SK-N-SH treated with all-trans-retinoic acid at 6 μM for 48 hours (cell line): Measurements from ENCODE around the gene TMEM131.

ENCODE experiments used
- ATAC-seq: fragments of 200-7000 bp; cut with Tn5 transposase; 3 replicates; pipeline ENCODE4 v1.9.1; 2020; ENCODE audit warnings: mild to moderate bottlenecking, moderate library complexity
- ARNTL ChIP-seq: fragments of 450-650 bp; formaldehyde crosslinking; IDR thresholded peaks from 2 replicates; pipeline ENCODE4 v1.5.0; 2020; ENCODE audit warnings: low read depth, mild to moderate bottlenecking, moderate library complexity, borderline replicate concordance
- BACH2 ChIP-seq: fragments of 250-450 bp; sonication (Bioruptor Pico); IDR thresholded peaks from 2 replicates; pipeline ENCODE4 v1.9.0; 2021; ENCODE audit warnings: mild to moderate bottlenecking, borderline replicate concordance
- CREB5 ChIP-seq: fragments of 250-450 bp; sonication (Bioruptor Pico); IDR thresholded peaks from 2 replicates; pipeline ENCODE4 v1.5.1; 2020; ENCODE audit warnings: low read depth, mild to moderate bottlenecking, moderate library complexity
- ESRRG ChIP-seq: fragments of 250-450 bp; sonication (Bioruptor Pico); IDR thresholded peaks from 2 replicates; pipeline ENCODE4 v1.6.1; 2021; ENCODE audit warnings: mild to moderate bottlenecking
- GLIS3 ChIP-seq: fragments of 250-450 bp; sonication (Bioruptor Pico); IDR thresholded peaks from 2 replicates; pipeline ENCODE4 v1.5.0; 2020; ENCODE audit warnings: mild to moderate bottlenecking, moderate library complexity
- ISL1 ChIP-seq: fragments of 250-450 bp; sonication (Bioruptor Pico); IDR thresholded peaks from 2 replicates; pipeline ENCODE4 v2.1.2; 2022; ENCODE audit warnings: mild to moderate bottlenecking, moderate library complexity
- OSR1 ChIP-seq: fragments of 250-450 bp; sonication (Bioruptor Pico); IDR thresholded peaks from 2 replicates; pipeline ENCODE4 v1.8.0; 2022; ENCODE audit warnings: moderate library complexity, mild to moderate bottlenecking, inconsistent platforms
- PATZ1 ChIP-seq: fragments of 250-450 bp; sonication (Bioruptor Pico); IDR thresholded peaks from 2 replicates; pipeline ENCODE4 v1.8.0; 2020; ENCODE audit warnings: mild to moderate bottlenecking, moderate library complexity, borderline replicate concordance
- POU6F1 ChIP-seq: fragments of 250-450 bp; sonication (Bioruptor Pico); IDR thresholded peaks from 2 replicates; pipeline ENCODE4 v1.8.0; 2021; ENCODE audit warnings: low read depth, mild to moderate bottlenecking, moderate library complexity, borderline replicate concordance
- PPARA ChIP-seq: fragments of 250-450 bp; sonication (Bioruptor Pico); IDR thresholded peaks from 2 replicates; pipeline ENCODE4 v1.5.0; 2020; ENCODE audit warnings: mild to moderate bottlenecking, borderline replicate concordance
- RARB ChIP-seq: fragments of 250-450 bp; sonication (Bioruptor Pico); IDR thresholded peaks from 2 replicates; pipeline ENCODE4 v1.8.0; 2021; ENCODE audit warnings: mild to moderate bottlenecking, moderate library complexity
- SNAI2 ChIP-seq: fragments of 250-450 bp; sonication (Bioruptor Pico); IDR thresholded peaks from 2 replicates; pipeline ENCODE4 v1.5.0; 2020; ENCODE audit warnings: mild to moderate bottlenecking, moderate library complexity
- TCF4 ChIP-seq: fragments of 250-450 bp; sonication (Bioruptor Pico); IDR thresholded peaks from 2 replicates; pipeline ENCODE4 v1.8.0; 2021; ENCODE audit warnings: mild to moderate bottlenecking, moderate library complexity, borderline replicate concordance
- TOX ChIP-seq: fragments of 250-450 bp; sonication (Bioruptor Pico); IDR thresholded peaks from 2 replicates; pipeline ENCODE4 v1.8.0; 2021; ENCODE audit warnings: mild to moderate bottlenecking, moderate library complexity, borderline replicate concordance
- TSHZ2 ChIP-seq: fragments of 250-450 bp; sonication (Bioruptor Pico); IDR thresholded peaks from 2 replicates; pipeline ENCODE4 v1.5.0; 2020; ENCODE audit warnings: mild to moderate bottlenecking, moderate library complexity
- ZC3H10 ChIP-seq: fragments of 250-450 bp; sonication (Bioruptor Pico); IDR thresholded peaks from 2 replicates; pipeline ENCODE4 v1.5.1; 2021; ENCODE audit warnings: mild to moderate bottlenecking, moderate library complexity
- ZFP3 ChIP-seq: fragments of 250-450 bp; sonication (Bioruptor Pico); IDR thresholded peaks from 2 replicates; pipeline ENCODE4 v1.5.0; 2020; ENCODE audit warnings: mild to moderate bottlenecking, moderate library complexity
- ZFP30 ChIP-seq: fragments of 450-650 bp; formaldehyde crosslinking; IDR thresholded peaks from 2 replicates; pipeline ENCODE4 v1.5.0; 2022; ENCODE audit warnings: mild to moderate bottlenecking, moderate library complexity
- ZNF565 ChIP-seq: fragments of 450-650 bp; formaldehyde crosslinking; conservative IDR thresholded peaks from 2 replicates; pipeline ENCODE4 v1.5.0; 2020; ENCODE audit warnings: low read depth, mild to moderate bottlenecking, moderate library complexity
- ZNF70 ChIP-seq: fragments of 450-650 bp; formaldehyde crosslinking; IDR thresholded peaks from 2 replicates; pipeline ENCODE4 v1.5.0; 2020; ENCODE audit warnings: mild to moderate bottlenecking, moderate library complexity
- ZNF8 ChIP-seq: fragments of 450-650 bp; formaldehyde crosslinking; IDR thresholded peaks from 2 replicates; pipeline ENCODE4 v1.5.0; 2020; ENCODE audit warnings: mild to moderate bottlenecking, moderate library complexity

The TMEM131 gene

GRCh38 chr2:97742381-97742847 is 253.3 kb downstream of the TMEM131 start:
- TF ChIP-seq TSHZ2 (CRISPR knock-in tag): no peak
- no peak for ATAC-seq

GRCh38 chr2:97741686-97742085 is 254.1 kb downstream of the TMEM131 start:
- ATAC-seq: no peak
- TF ChIP-seq POU6F1 (CRISPR knock-in tag): no peak
- TF ChIP-seq ZNF70 (CRISPR knock-in tag): no peak
- TF ChIP-seq ESRRG (CRISPR knock-in tag): no peak
- no peak for TF ChIP-seq GLIS3 (CRISPR knock-in tag)
- TF ChIP-seq OSR1 (CRISPR knock-in tag): no peak
- TF ChIP-seq ZFP30 (CRISPR knock-in tag): no peak
- no peak for TF ChIP-seq TOX
- TF ChIP-seq SNAI2 (CRISPR knock-in tag): no peak
- TF ChIP-seq ISL1: no peak
- TF ChIP-seq, all 23 proteins: peak for 0

GRCh38 chr2:97741251-97741650 is 254.5 kb downstream of the TMEM131 start:
- TF ChIP-seq CREB5 (CRISPR knock-in tag) (no peak), ZNF8 (no peak), PATZ1 (CRISPR knock-in tag) (no peak), POU6F1 (CRISPR knock-in tag) (no peak), ESRRG (CRISPR knock-in tag) (no peak), PPARA (CRISPR knock-in tag) (no peak), ISL1 (no peak), GLIS3 (CRISPR knock-in tag) (no peak), ZC3H10 (CRISPR knock-in tag) (no peak), ZFP3 (CRISPR knock-in tag) (no peak), ZNF70 (CRISPR knock-in tag) (no peak), ZFP30 (CRISPR knock-in tag) (no peak), RARB (no peak), BACH2 (CRISPR knock-in tag) (no peak), ARNTL (CRISPR knock-in tag) (no peak), TCF4 (CRISPR knock-in tag) (no peak), ZNF565 (CRISPR knock-in tag) (no peak), TSHZ2 (CRISPR knock-in tag) (no peak), SNAI2 (CRISPR knock-in tag) (no peak)
- no peak for ATAC-seq
